HCT116 (cell line): Measurements from ENCODE around the gene GRIK4. TPM values are rescaled to one million over a fixed set of nuclear protein-coding genes. Genes with fewer than 3 reads are reported as not detected.

Source experiments
- ATAC-seq: fragments of 200-7000 bp; cut with Tn5 transposase; 2 replicates; pipeline ENCODE4 v1.9.1; 2020; ENCODE audit warnings: mild to moderate bottlenecking, moderate library complexity
- BruUV-seq: library from RNA; stranded (reverse); fragments of 400-500 nt; replicated peaks from 2 replicates; lab custom pipeline; 2021; lab: Mats Ljungman, UMichigan
- CTCF ChIA-PET: fragments of 300-600 bp; sonication (Branson Sonifier 250); formaldehyde crosslinking; loops from one replicate; lab custom pipeline; 2021; ENCODE audit warnings: antibody characterized with exemption; lab: Charles Lee
- POLR2A ChIA-PET: fragments of 300-600, 350-600 bp; sonication (Branson Sonifier 250); formaldehyde crosslinking; loops from one replicate; lab custom pipeline; 2021; ENCODE audit warnings: antibody characterized with exemption; lab: Charles Lee
- RAD21 ChIA-PET, 2 experiments: fragments of 300-600 bp; sonication (Branson Sonifier 250); formaldehyde crosslinking; loops; one replicate each; lab custom pipeline; 2023; ENCODE audit warnings: low total read pairs in 2 of 2; ENCODE audit not compliant: uncharacterized antibody in 2 of 2, unreplicated experiment in 2 of 2, low non-redundant PET in 1 of 2; lab: Charles Lee
- DNase-seq: peaks from one replicate; pipeline ENCODE4 v3.0.0-alpha.2; 2010; ENCODE audit warnings: low read depth, low spot score
- H2AFZ ChIP-seq: fragments of 200-600 bp; shearing (Covaris generic), sonication (generic); 2 replicates; pipeline ENCODE4 v1.6.1; 2017; ENCODE audit warnings: low read depth, mixed run types, mixed read lengths, antibody characterized with exemption, low read length; ENCODE audit not compliant: poor library complexity, severe bottlenecking
- H3K27ac ChIP-seq: 2 replicates; pipeline ENCODE4 v1.5.1; 2012; ENCODE audit warnings: low read depth, low read length
- H3K27me3 ChIP-seq: fragments of 200-600 bp; sonication (generic); 2 replicates; pipeline ENCODE4 v1.6.1; 2016; ENCODE audit warnings: mixed run types, low read length, mixed read lengths; ENCODE audit not compliant: insufficient read depth
- H3K36me3 ChIP-seq, 2 experiments: fragments of 200-500 bp in 1 of 2; fragments of 200-600 bp in 1 of 2; sonication (Bioruptor generic) in 1 of 2; sonication (generic) in 1 of 2; 2 replicates each; pipeline versions ENCODE4 v1.5.1 to v1.6.1; 2014 to 2016; ENCODE audit warnings: low read length in 2 of 2, inconsistent platforms in 1 of 2, mixed read lengths in 1 of 2, mixed run types in 1 of 2; ENCODE audit not compliant: insufficient read depth in 2 of 2, control insufficient read depth in 1 of 2
- H3K4me1 ChIP-seq, 2 experiments: fragments of 200-600 bp in 1 of 2; sonication (generic) in 1 of 2; 2 replicates each; pipeline versions ENCODE4 v1.5.1 to v1.6.1; 2012 to 2017; ENCODE audit warnings: low read length in 2 of 2, inconsistent platforms in 1 of 2, mild to moderate bottlenecking in 1 of 2, mixed read lengths in 1 of 2, mixed run types in 1 of 2, moderate library complexity in 1 of 2; ENCODE audit not compliant: insufficient read depth in 2 of 2, control insufficient read depth in 1 of 2
- H3K4me2 ChIP-seq: fragments of 200-600 bp; sonication (generic); 2 replicates; pipeline ENCODE4 v1.6.1; 2017; ENCODE audit warnings: mixed run types, low read length, mixed read lengths
- H3K4me3 ChIP-seq, 2 experiments: fragments of 200-600 bp in 1 of 2; sonication (generic) in 1 of 2; replicated peaks in 1 of 2; 2 replicates each; pipeline ENCODE4 v1.5.1; 2011 to 2016; ENCODE audit warnings: low read length in 2 of 2, control low read depth in 1 of 2, low read depth in 1 of 2, mild to moderate bottlenecking in 1 of 2, mixed read lengths in 1 of 2, mixed run types in 1 of 2
- H3K79me2 ChIP-seq: fragments of 200-600 bp; sonication (generic); 2 replicates; pipeline ENCODE4 v1.6.1; 2017; ENCODE audit warnings: mild to moderate bottlenecking, mixed run types, low read length, moderate library complexity, mixed read lengths; ENCODE audit not compliant: insufficient read depth
- H3K9ac ChIP-seq: fragments of 200-600 bp; sonication (generic); 2 replicates; pipeline ENCODE4 v1.6.1; 2016; ENCODE audit warnings: low read length, mixed read lengths
- H3K9me2 ChIP-seq: fragments of 200-600 bp; sonication (generic), shearing (Covaris generic); 2 replicates; pipeline ENCODE4 v1.6.1; 2017; ENCODE audit warnings: mixed run types, mild to moderate bottlenecking, moderate library complexity; ENCODE audit not compliant: insufficient read depth
- H3K9me3 ChIP-seq, 2 experiments: fragments of 200-500 bp in 1 of 2; fragments of 200-600 bp in 1 of 2; sonication (Bioruptor generic) in 1 of 2; sonication (generic) in 1 of 2; 2 replicates each; pipeline ENCODE4 v1.6.1; 2014 to 2017; ENCODE audit warnings: low read length in 2 of 2, mixed read lengths in 2 of 2, inconsistent platforms in 1 of 2, low read depth in 1 of 2, mild to moderate bottlenecking in 1 of 2, mixed run types in 1 of 2, moderate library complexity in 1 of 2; ENCODE audit not compliant: control insufficient read depth in 1 of 2, insufficient read depth in 1 of 2
- H4K20me1 ChIP-seq: fragments of 200-600 bp; sonication (generic), shearing (Covaris generic); 2 replicates; pipeline ENCODE4 v1.6.1; 2017; ENCODE audit warnings: mixed run types, mild to moderate bottlenecking, moderate library complexity; ENCODE audit not compliant: insufficient read depth
- ATF3 ChIP-seq: IDR thresholded peaks from 2 replicates; pipeline ENCODE4 v1.6.1; 2012
- CBX3 ChIP-seq: IDR thresholded peaks from 2 replicates; pipeline ENCODE4 v1.6.1; 2012; ENCODE audit warnings: low read depth
- CTCF ChIP-seq, 3 experiments: fragments of 200-600 bp in 1 of 3; sonication (generic) in 1 of 3; IDR thresholded peaks in 2 of 3; conservative IDR thresholded peaks in 1 of 3; 2 replicates each; pipeline ENCODE4 v1.5.1; 2012 to 2017; ENCODE audit warnings: low read depth in 2 of 3, low read length in 2 of 3, antibody characterized with exemption in 1 of 3, borderline replicate concordance in 1 of 3, control low read depth in 1 of 3, mild to moderate bottlenecking in 1 of 3, mixed read lengths in 1 of 3, mixed run types in 1 of 3, moderate library complexity in 1 of 3; ENCODE audit not compliant: insufficient read depth in 1 of 3
- EZH2phosphoT487 ChIP-seq: fragments of 200-600 bp; IDR thresholded peaks from 2 replicates; pipeline ENCODE4 v1.6.1; 2018; ENCODE audit warnings: antibody characterized with exemption, borderline replicate concordance
- POLR2AphosphoS5 ChIP-seq: IDR thresholded peaks from 2 replicates; pipeline ENCODE4 v1.6.1; 2011; ENCODE audit warnings: mild to moderate bottlenecking, low read depth, low read length, moderate library complexity
- REST ChIP-seq: IDR thresholded peaks from 2 replicates; pipeline ENCODE4 v1.6.1; 2012; ENCODE audit warnings: low read depth
- SIN3A ChIP-seq: IDR thresholded peaks from 2 replicates; pipeline ENCODE4 v1.6.1; 2012; ENCODE audit warnings: low read depth
- SRF ChIP-seq: IDR thresholded peaks from 2 replicates; pipeline ENCODE4 v1.6.1; 2012; ENCODE audit warnings: low read depth
- TCF7L2 ChIP-seq: IDR thresholded peaks from 2 replicates; pipeline ENCODE4 v1.7.0; 2011; ENCODE audit warnings: borderline replicate concordance, inconsistent platforms; ENCODE audit not compliant: insufficient read depth, insufficient read length; ENCODE audit errors: extremely low read depth
- YY1 ChIP-seq: IDR thresholded peaks from 2 replicates; pipeline ENCODE4 v1.6.1; 2011; ENCODE audit warnings: low read length, low read depth, moderate library complexity, mild to moderate bottlenecking; ENCODE audit not compliant: insufficient replicate concordance; ENCODE audit errors: extremely low read depth
- ZBTB33 ChIP-seq: IDR thresholded peaks from 2 replicates; pipeline ENCODE4 v1.6.1; 2011; ENCODE audit warnings: mild to moderate bottlenecking, low read length, moderate library complexity; ENCODE audit not compliant: insufficient replicate concordance; ENCODE audit errors: extremely low read depth
- intact Hi-C: fragments of 100-400 bp; cut with micrococcal nuclease; formaldehyde crosslinking; loops from 2 replicates; pipeline ENCODE4 v1.10.0; 2022
- total RNA-seq: library from RNA; stranded (reverse); gene quantifications from one replicate; pipeline ENCODE4 v1.2.1, GENCODE V29; 2021; ENCODE audit not compliant: unreplicated experiment

The GRIK4 gene
- total RNA-seq, 1 experiment from 2014 or later: 0.52 TPM

- TF ChIP-seq CBX3: no peak
- TF ChIP-seq POLR2AphosphoS5: no peak
Observed at GRCh38 chr11:120840661-120841060, 329.1 kb downstream of the GRIK4 start (continued).

- H3K9ac ChIP-seq: no peak overlapping the region
- CTCF ChIA-PET: interaction anchor here (1.6 kb wide), 1 partner anchor 181 kb away, joined by 3 read pairs; no protein-coding TSS in a partner anchor
- no TSS peak for BruUV-seq
- no peaks in the 10 kb centered on the region for H3K27me3 ChIP-seq
- no peak overlapping the region for H3K27ac ChIP-seq
- H3K79me2 ChIP-seq: no peaks in the 10 kb centered on the region
- no peak overlapping the region for H3K4me2 ChIP-seq
- H4K20me1 ChIP-seq: no peaks in the 10 kb centered on the region
- no peak overlapping the region for H3K4me3 ChIP-seq
- DNase-seq (no peak), ATAC-seq (no peak)
- POLR2A ChIA-PET: no interaction called here
- intact Hi-C loops: no loop called here
- H2AFZ ChIP-seq: no peak overlapping the region
- no peaks in the 10 kb centered on the region for H3K36me3 ChIP-seq
- H3K4me1 ChIP-seq: no peaks in the 10 kb centered on the region
- TF ChIP-seq EZH2phosphoT487 (no peak), SRF (no peak), ATF3 (no peak), SIN3A (no peak), ZBTB33 (no peak), CTCF (IDR thresholded peaks at IDR 0.05 in 2 of 3, conservative IDR thresholded peaks at IDR 0.05 in 1 of 3; ENCODE audit: borderline replicate concordance in 1 of 3, insufficient read depth in 1 of 3, low read depth in 2 of 3, low read length in 2 of 3) (no peak), YY1 (no peak), REST (no peak), TCF7L2 (no peak)
- no peaks in the 10 kb centered on the region for H3K9me3 ChIP-seq
- RAD21 ChIA-PET: no interaction called here
- H3K9me2 ChIP-seq: no peaks in the 10 kb centered on the region
Observed at GRCh38 chr11:120841074-120841473, 329.5 kb downstream of the GRIK4 start.
